ENCODE data around the gene SERPING1.

Gene SERPING1

GRCh38 chr11:57616595-57616994, 19.1 kb downstream of the SERPING1 start:
- TF ChIP-seq YY1 (IDR thresholded peaks at IDR 0.05; ENCODE audit: low read depth) (no peak), REST (IDR thresholded peaks at IDR 0.05; ENCODE audit: low read depth) (no peak), TEAD4 (IDR thresholded peaks at IDR 0.05) (no peak), CEBPB (IDR thresholded peaks at IDR 0.05) (no peak), USF1 (IDR thresholded peaks at IDR 0.05) (no peak), EP300 (IDR thresholded peaks at IDR 0.05; ENCODE audit: borderline replicate concordance) (no peak), MAX (IDR thresholded peaks at IDR 0.05) (no peak)

DNA sequence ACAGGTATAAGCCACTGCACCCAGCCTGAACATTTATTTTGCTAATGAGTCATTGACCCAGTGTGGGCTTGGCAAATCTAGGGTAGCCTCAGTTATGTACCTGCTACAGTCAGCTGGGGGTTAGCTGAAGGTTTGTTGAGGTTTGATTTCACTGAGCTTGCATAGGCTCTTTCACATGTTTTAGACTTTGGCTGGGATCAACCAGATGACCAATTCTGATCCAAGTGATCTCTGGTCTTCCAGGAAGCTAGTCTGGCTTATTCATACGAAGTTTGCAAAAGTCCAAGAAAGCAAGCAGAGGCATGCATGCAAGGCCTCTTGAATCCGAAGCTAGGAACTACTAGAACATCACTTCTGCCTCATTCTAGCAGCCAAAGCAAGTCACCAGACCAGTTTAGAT, 21.0 kb downstream of the SERPING1 start:
- TF ChIP-seq EP300 (IDR thresholded peaks at IDR 0.05; ENCODE audit: borderline replicate concordance) (no peak), CREB1 (IDR thresholded peaks at IDR 0.05; ENCODE audit: low read depth) (no peak), TEAD4 (IDR thresholded peaks at IDR 0.05) (no peak), CEBPB (IDR thresholded peaks at IDR 0.05) (no peak), YY1 (IDR thresholded peaks at IDR 0.05; ENCODE audit: low read depth) (no peak), NFIC (IDR thresholded peaks at IDR 0.05) (no peak), ZBTB7A (IDR thresholded peaks at IDR 0.05; ENCODE audit: low read depth) (no peak)

DNA sequence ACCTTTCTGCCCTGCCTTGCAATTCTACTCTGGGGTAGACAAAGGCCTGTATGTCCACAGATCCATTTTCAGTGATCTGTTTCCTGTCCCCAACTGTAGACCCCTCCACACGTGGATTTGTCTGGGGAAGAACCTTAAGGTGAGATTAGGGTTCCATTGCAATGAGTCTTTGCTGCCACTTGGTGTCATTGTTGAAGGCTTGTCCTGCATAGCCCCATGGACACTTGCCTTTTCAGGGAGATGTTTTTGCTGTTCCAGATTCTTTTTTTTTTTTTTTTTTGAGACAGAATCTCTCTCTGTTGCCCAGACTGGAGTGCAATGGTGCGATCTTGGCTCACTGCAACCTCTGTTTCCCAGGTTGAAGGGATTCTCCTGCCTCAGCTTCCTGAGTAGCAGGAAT, 21.8 kb downstream of the SERPING1 start:
- TF ChIP-seq REST (IDR thresholded peaks at IDR 0.05; ENCODE audit: low read depth) = no peak
- no peak for TF ChIP-seq FOXM1 (IDR thresholded peaks at IDR 0.05; ENCODE audit: borderline replicate concordance, low read depth)
- no peak for TF ChIP-seq TAF1 (IDR thresholded peaks at IDR 0.05; ENCODE audit: low read depth)
- TF ChIP-seq MAX (IDR thresholded peaks at IDR 0.05) = no peak
- TF ChIP-seq EGR1 (IDR thresholded peaks at IDR 0.05) = no peak
- TF ChIP-seq RAD21 (IDR thresholded peaks at IDR 0.05; ENCODE audit: low read depth) = no peak
- no peak for TF ChIP-seq ZBTB7A (IDR thresholded peaks at IDR 0.05; ENCODE audit: low read depth)
- TF ChIP-seq TCF12 (IDR thresholded peaks at IDR 0.05; ENCODE audit: low read depth) = no peak
- no peak for TF ChIP-seq NFIC (IDR thresholded peaks at IDR 0.05)
- no peak for TF ChIP-seq EP300 (IDR thresholded peaks at IDR 0.05; ENCODE audit: borderline replicate concordance)

DNA sequence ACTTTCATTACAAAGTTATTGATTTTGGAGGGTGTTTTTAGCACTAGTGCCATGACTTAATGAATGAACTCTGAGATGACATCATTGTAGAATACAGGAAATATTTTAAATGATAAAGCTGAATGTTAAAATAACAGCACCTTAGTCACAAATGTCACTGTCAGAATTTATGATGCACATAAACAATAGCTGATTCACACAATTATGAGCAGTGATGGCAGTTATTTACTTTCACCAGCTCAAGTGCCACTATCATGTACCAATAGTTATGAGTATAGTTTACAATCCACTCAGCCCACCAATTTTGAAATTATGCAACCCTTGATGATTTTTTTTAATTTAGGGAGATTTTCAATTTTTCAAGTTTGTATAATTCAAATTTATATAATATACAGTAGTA, 23.0 kb downstream of the SERPING1 start:
- TF ChIP-seq TEAD4 (IDR thresholded peaks at IDR 0.05) (no peak), NFIC (IDR thresholded peaks at IDR 0.05) (no peak), EGR1 (IDR thresholded peaks at IDR 0.05) (no peak), USF1 (IDR thresholded peaks at IDR 0.05) (no peak), CEBPB (IDR thresholded peaks at IDR 0.05) (no peak), EP300 (IDR thresholded peaks at IDR 0.05; ENCODE audit: borderline replicate concordance) (no peak), REST (IDR thresholded peaks at IDR 0.05; ENCODE audit: low read depth) (no peak), RAD21 (IDR thresholded peaks at IDR 0.05; ENCODE audit: low read depth) (no peak), TCF12 (IDR thresholded peaks at IDR 0.05; ENCODE audit: low read depth) (no peak), TAF1 (IDR thresholded peaks at IDR 0.05; ENCODE audit: low read depth) (no peak), ZBTB7A (IDR thresholded peaks at IDR 0.05; ENCODE audit: low read depth) (no peak)

DNA sequence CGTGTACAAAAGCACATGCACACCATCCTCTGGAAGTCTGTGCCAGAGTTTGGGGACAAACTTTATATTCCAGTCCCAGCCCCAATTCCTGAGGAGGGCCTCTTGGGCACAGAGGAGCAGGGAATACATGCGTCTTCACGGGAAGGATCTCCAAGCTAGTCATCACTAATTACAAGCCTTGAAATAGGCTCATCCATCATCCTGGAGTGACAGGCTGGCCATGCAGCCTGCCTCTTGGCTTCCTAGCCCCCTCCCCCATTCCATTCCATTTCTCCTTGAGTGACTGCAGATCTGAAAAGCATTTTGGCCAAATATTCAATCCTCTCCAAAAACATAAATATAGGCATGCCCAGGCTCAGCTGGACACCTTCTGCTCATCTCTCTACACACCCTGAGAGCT, 24.8 kb downstream of the SERPING1 start:
- TF ChIP-seq REST (IDR thresholded peaks at IDR 0.05; ENCODE audit: low read depth) (no peak), EP300 (IDR thresholded peaks at IDR 0.05; ENCODE audit: borderline replicate concordance) (no peak), NFIC (IDR thresholded peaks at IDR 0.05) (no peak)

Measured in Ishikawa (cell line).